Type B pancreatic cell (in vitro differentiated cells): ENCODE measurements around the gene SUSD5. TPM values are rescaled to one million over a fixed set of nuclear protein-coding genes. Genes with fewer than 3 reads are reported as not detected.

Experiments
- DNase-seq: peaks from one replicate; pipeline ENCODE4 v3.0.0; 2021; ENCODE audit warnings: mixed read lengths; ENCODE audit not compliant: unreplicated experiment; ENCODE audit errors: extremely low spot score
- H3K27ac Mint-ChIP-seq: 2 replicates; pipeline ENCODE4 v1.8.0; 2021; ENCODE audit warnings: mild to moderate bottlenecking, mixed read lengths
- H3K27me3 Mint-ChIP-seq: 2 replicates; pipeline ENCODE4 v1.8.0; 2021; ENCODE audit warnings: mixed read lengths
- H3K36me3 Mint-ChIP-seq: 2 replicates; pipeline ENCODE4 v1.8.0; 2021; ENCODE audit warnings: mixed read lengths
- H3K4me1 Mint-ChIP-seq: one replicate; pipeline ENCODE4 v1.8.0; 2021; ENCODE audit warnings: mixed read lengths; ENCODE audit not compliant: unreplicated experiment
- H3K4me3 Mint-ChIP-seq: 2 replicates; pipeline ENCODE4 v1.8.0; 2021; ENCODE audit warnings: mild to moderate bottlenecking, mixed read lengths
- H3K9me3 Mint-ChIP-seq: 2 replicates; pipeline ENCODE4 v1.8.0; 2021; ENCODE audit warnings: mixed read lengths
- CTCF ChIP-seq: fragments of 200-600 bp; sonication (generic); conservative IDR thresholded peaks from 2 replicates; pipeline ENCODE4 v1.5.0; 2021; ENCODE audit warnings: antibody characterized with exemption, mild to moderate bottlenecking
- long read RNA-seq: library from polyadenylated mRNA; unstranded; transcript quantifications from one replicate; pipeline ENCODE4 v2.0.0, GENCODE V29; 2020
- total RNA-seq: library from RNA; stranded (reverse); gene quantifications from 2 replicates; pipeline ENCODE4 v1.2.1, GENCODE V29; 2021; ENCODE audit warnings: low replicate concordance

The SUSD5 gene
- 0.64 and 3.3 TPM in 2 replicates for total RNA-seq
- long read RNA-seq, full-length matches to known transcripts, result 1 of 2 reads
- long read RNA-seq, partial matches to known transcripts, result 0 of 2 reads
- long read RNA-seq, other reads (novel, unspliced or antisense), result 1 of 2 reads

GRCh38 chr3:33218446-33219174 lies at the start of gene SUSD5:
SUSD5 (minus strand) TSS chr3:33218810; CDS start chr3:33218797, 13 bp downstream.
- TF ChIP-seq CTCF, result no peak
- peak; percentile 72 for DNase-seq
- peak within 1 kb of the TSS; percentile 27 for H3K27ac Mint-ChIP-seq
- H3K9me3 Mint-ChIP-seq, result peaks cover 4% of the 10 kb centered on the region
- peaks cover 6% of the 10 kb centered on the region for H3K4me1 Mint-ChIP-seq
- peaks cover 74% of the 10 kb centered on the region for H3K27me3 Mint-ChIP-seq
- no peaks in the 10 kb centered on the region for H3K36me3 Mint-ChIP-seq
- peak within 1 kb of the TSS; percentile 88 for H3K4me3 Mint-ChIP-seq

- no peaks in the 10 kb centered on the region for H3K4me1 Mint-ChIP-seq
- no peak overlapping the region for H3K4me3 Mint-ChIP-seq
- no peaks in the 10 kb centered on the region for H3K27me3 Mint-ChIP-seq
- no peaks in the 10 kb centered on the region for H3K36me3 Mint-ChIP-seq
- no peak for DNase-seq
- no peaks in the 10 kb centered on the region for H3K9me3 Mint-ChIP-seq
- no peak for TF ChIP-seq CTCF
- no peak overlapping the region for H3K27ac Mint-ChIP-seq
Observed at GRCh38 chr3:33260104-33260503, 41.5 kb upstream of the SUSD5 start.

- Mint-ChIP-seq H3K27ac (no peak overlapping the region), H3K27me3 (peaks cover 3% of the 10 kb centered on the region), H3K4me3 (no peak overlapping the region), H3K4me1 (no peaks in the 10 kb centered on the region), H3K36me3 (no peaks in the 10 kb centered on the region), H3K9me3 (no peaks in the 10 kb centered on the region)
- no peak for TF ChIP-seq CTCF
- no peak for DNase-seq
Observed at GRCh38 chr3:33256249-33256648, 37.6 kb upstream of the SUSD5 start.

- no peak for TF ChIP-seq CTCF
- no peak overlapping the region for H3K27ac Mint-ChIP-seq
- DNase-seq, result no peak
- H3K4me3 Mint-ChIP-seq, result no peak overlapping the region
- no peaks in the 10 kb centered on the region for H3K9me3 Mint-ChIP-seq
- no peaks in the 10 kb centered on the region for H3K4me1 Mint-ChIP-seq
- peaks cover 3% of the 10 kb centered on the region for H3K27me3 Mint-ChIP-seq
- H3K36me3 Mint-ChIP-seq, result no peaks in the 10 kb centered on the region
Observed at GRCh38 chr3:33250712-33251111, 32.1 kb upstream of the SUSD5 start.

GRCh38 chr3:33246786-33247185 lies 28.2 kb upstream of the SUSD5 start:
- Mint-ChIP-seq H3K4me3 (no peak overlapping the region), H3K36me3 (no peaks in the 10 kb centered on the region), H3K4me1 (no peaks in the 10 kb centered on the region), H3K9me3 (no peaks in the 10 kb centered on the region), H3K27ac (no peak overlapping the region), H3K27me3 (peaks cover 4% of the 10 kb centered on the region)
- DNase-seq, result no peak
- no peak for TF ChIP-seq CTCF
